8988T (cell line): Measurements from ENCODE around the gene AQP3.
"Not testable (repeated sequence)": the region's sequence is repeated elsewhere in the genome, so short reads cannot be mapped to it uniquely, and the experiment has no call there.

ENCODE experiments used
- DNase-seq: peaks from one replicate; pipeline ENCODE4 v3.0.0; 2011

The AQP3 gene

GRCh38 chr9:33440204-33440603, 7.2 kb downstream of the AQP3 start:
- no peak for DNase-seq

- no peak for DNase-seq
These were observed 7.7 kb downstream of the AQP3 start for GRCh38 chr9:33439731-33440130.

- DNase-seq = no peak
These were observed 8.3 kb downstream of the AQP3 start for GRCh38 chr9:33438926-33439680.

GRCh38 chr9:33437898-33438297, 9.5 kb downstream of the AQP3 start:
- no peak for DNase-seq

- DNase-seq = no peak
These were observed 10.2 kb downstream of the AQP3 start for GRCh38 chr9:33437205-33437604.

- no peak for DNase-seq
These were observed 10.9 kb downstream of the AQP3 start for GRCh38 chr9:33436445-33436844.

GRCh38 chr9:33435821-33436277, 11.5 kb downstream of the AQP3 start:
- DNase-seq = no peak

- no peak for DNase-seq
These were observed 12.9 kb downstream of the AQP3 start for GRCh38 chr9:33434317-33435105.

GRCh38 chr9:33433871-33434270, 13.5 kb downstream of the AQP3 start:
- DNase-seq = no peak

GRCh38 chr9:33431420-33431819, 16.0 kb downstream of the AQP3 start:
- no peak for DNase-seq

GRCh38 chr9:33430942-33431341, 16.5 kb downstream of the AQP3 start:
- no peak for DNase-seq

GRCh38 chr9:33429256-33429985, 18.0 kb downstream of the AQP3 start:
- no peak for DNase-seq

GRCh38 chr9:33426843-33427293, 20.5 kb downstream of the AQP3 start:
- no peak for DNase-seq

- DNase-seq = no peak
These were observed 22.3 kb downstream of the AQP3 start for GRCh38 chr9:33425128-33425533.

GRCh38 chr9:33424492-33424891, 22.9 kb downstream of the AQP3 start:
- not testable (repeated sequence) for DNase-seq

- not testable (repeated sequence) for DNase-seq
These were observed 23.4 kb downstream of the AQP3 start for GRCh38 chr9:33424043-33424442.

- no peak for DNase-seq
These were observed 27.6 kb downstream of the AQP3 start for GRCh38 chr9:33419708-33420303.

GRCh38 chr9:33418090-33418489, 29.3 kb downstream of the AQP3 start:
- DNase-seq = no peak

GRCh38 chr9:33416996-33417395, 30.4 kb downstream of the AQP3 start:
- DNase-seq = no peak

GRCh38 chr9:33415501-33416038, 31.8 kb downstream of the AQP3 start:
- DNase-seq = peak; percentile 47

- DNase-seq = no peak
These were observed 32.4 kb downstream of the AQP3 start for GRCh38 chr9:33414889-33415500.

GRCh38 chr9:33414268-33414667, 33.1 kb downstream of the AQP3 start:
- no peak for DNase-seq
